ENCODE measurements around the gene TPRN.

The TPRN gene

GRCh38 chr9:137226338-137227053 lies 26.0 kb upstream of the TPRN start:
- TF ChIP-seq CREB1 (IDR thresholded peaks at IDR 0.05; ENCODE audit: low read depth) (no peak), NFIC (IDR thresholded peaks at IDR 0.05) (no peak), TAF1 (IDR thresholded peaks at IDR 0.05; ENCODE audit: low read depth) (no peak), USF1 (IDR thresholded peaks at IDR 0.05) (no peak), MAX (IDR thresholded peaks at IDR 0.05) (no peak), EP300 (IDR thresholded peaks at IDR 0.05; ENCODE audit: borderline replicate concordance) (no peak; the same call in 1 of the 2 replicates), RAD21 (IDR thresholded peaks at IDR 0.05; ENCODE audit: low read depth) (no peak), ZBTB7A (IDR thresholded peaks at IDR 0.05; ENCODE audit: low read depth) (no peak), CEBPB (IDR thresholded peaks at IDR 0.05) (no peak), FOXM1 (IDR thresholded peaks at IDR 0.05; ENCODE audit: borderline replicate concordance, low read depth) (no peak), TCF12 (IDR thresholded peaks at IDR 0.05; ENCODE audit: low read depth) (no peak), TEAD4 (IDR thresholded peaks at IDR 0.05) (no peak)

GRCh38 chr9:137225699-137226331 lies 25.3 kb upstream of the TPRN start:
- TF ChIP-seq TCF12 (IDR thresholded peaks at IDR 0.05; ENCODE audit: low read depth) (no peak), ZBTB7A (IDR thresholded peaks at IDR 0.05; ENCODE audit: low read depth) (0 out of 2 replicates have a peak, but pooled peaks have one; percentile 13), CEBPB (IDR thresholded peaks at IDR 0.05) (no peak)

GRCh38 chr9:137224830-137225694 lies 24.5 kb upstream of the TPRN start, which contains the start of gene CYSRT1:
CYSRT1 (plus strand) TSS chr9:137225174; CDS start chr9:137225622, 448 bp downstream.
- TF ChIP-seq MAX (IDR thresholded peaks at IDR 0.05) (no peak), REST (IDR thresholded peaks at IDR 0.05; ENCODE audit: low read depth) (no peak), TEAD4 (IDR thresholded peaks at IDR 0.05) (no peak), TCF12 (IDR thresholded peaks at IDR 0.05; ENCODE audit: low read depth) (no peak), EP300 (IDR thresholded peaks at IDR 0.05; ENCODE audit: borderline replicate concordance) (no peak), EGR1 (IDR thresholded peaks at IDR 0.05) (no peak), YY1 (IDR thresholded peaks at IDR 0.05; ENCODE audit: low read depth) (no peak), CREB1 (IDR thresholded peaks at IDR 0.05; ENCODE audit: low read depth) (no peak), NFIC (IDR thresholded peaks at IDR 0.05) (no peak), ZBTB7A (IDR thresholded peaks at IDR 0.05; ENCODE audit: low read depth) (no peak), USF1 (IDR thresholded peaks at IDR 0.05) (no peak), RAD21 (IDR thresholded peaks at IDR 0.05; ENCODE audit: low read depth) (no peak), CEBPB (IDR thresholded peaks at IDR 0.05) (no peak), TAF1 (IDR thresholded peaks at IDR 0.05; ENCODE audit: low read depth) (no peak), FOXM1 (IDR thresholded peaks at IDR 0.05; ENCODE audit: borderline replicate concordance, low read depth) (no peak)

- TF ChIP-seq ZBTB7A (IDR thresholded peaks at IDR 0.05; ENCODE audit: low read depth) (no peak; the same call in 1 of the 2 replicates), TAF1 (IDR thresholded peaks at IDR 0.05; ENCODE audit: low read depth) (peak; percentile 78; the same call in 1 of the 2 replicates), EGR1 (IDR thresholded peaks at IDR 0.05) (no peak), TCF12 (IDR thresholded peaks at IDR 0.05; ENCODE audit: low read depth) (peak; percentile 62), YY1 (IDR thresholded peaks at IDR 0.05; ENCODE audit: low read depth) (peak; percentile 77), MAX (IDR thresholded peaks at IDR 0.05) (peak; percentile 56)
Measured at GRCh38 chr9:137223078-137223970, 22.8 kb upstream of the TPRN start.

- TF ChIP-seq ZBTB7A (IDR thresholded peaks at IDR 0.05; ENCODE audit: low read depth) (peak; percentile 62; the same call in 1 of the 2 replicates), TAF1 (IDR thresholded peaks at IDR 0.05; ENCODE audit: low read depth) (no peak), USF1 (IDR thresholded peaks at IDR 0.05) (no peak), YY1 (IDR thresholded peaks at IDR 0.05; ENCODE audit: low read depth) (no peak), CREB1 (IDR thresholded peaks at IDR 0.05; ENCODE audit: low read depth) (no peak)
Measured at GRCh38 chr9:137222190-137223077, 21.9 kb upstream of the TPRN start, which contains the start of gene RNF208. RNF208 (minus strand) TSS chr9:137222240; CDS start chr9:137221212, 1,028 bp downstream.
